ENCODE measurements around the gene NEDD4L. TPM values are rescaled to one million over a fixed set of nuclear protein-coding genes. Genes with fewer than 3 reads are reported as not detected.

NEDD4L gene
- total and polyA plus RNA-seq, 4 donors = 10.2 to 20.3 (median 13.2) TPM

DNA sequence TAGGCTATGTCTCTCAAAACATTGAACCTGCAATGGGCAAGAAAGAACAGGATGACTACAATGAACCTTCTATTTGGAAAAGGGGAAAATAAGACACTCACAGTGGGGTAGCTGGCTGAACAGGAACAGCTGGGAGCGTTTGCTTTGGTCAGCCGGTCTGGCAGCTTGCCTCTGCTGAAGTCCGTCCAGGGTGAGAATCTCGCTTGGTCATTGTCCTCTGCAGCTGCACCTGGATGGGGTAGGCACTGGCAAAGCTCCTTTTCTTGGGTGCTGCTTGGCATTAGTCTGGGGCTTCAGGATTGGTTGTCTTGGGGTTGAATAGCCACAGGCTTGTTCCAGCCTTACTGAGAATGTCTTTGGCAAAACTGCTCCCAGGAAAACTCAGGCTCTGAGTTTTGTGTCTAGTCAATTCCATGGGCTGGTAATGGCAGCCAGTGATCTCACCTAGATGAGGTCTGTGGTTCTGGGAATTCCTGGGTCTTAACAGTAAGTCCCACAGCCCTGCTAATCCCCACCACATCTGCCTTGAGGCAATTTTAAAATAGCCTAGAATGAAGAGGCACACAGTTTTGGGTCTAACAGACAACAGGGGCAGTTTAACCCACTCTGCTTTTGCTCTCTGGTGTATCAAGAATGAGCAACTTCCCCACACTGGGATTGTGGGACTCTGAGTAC lies 13.4 kb downstream of the NEDD4L start:
- Histone ChIP-seq H3K36me3 (ENCODE audit: control insufficient read depth in 4 of 4, insufficient read depth in 3 of 4, low read depth in 1 of 4, low read length in 3 of 4) (no peaks in the 10 kb centered on the region), H3K27me3 (ENCODE audit: control insufficient read depth in 4 of 4, insufficient read depth in 4 of 4, low read length in 3 of 4) (no peaks in the 10 kb centered on the region), H3K9me3 (ENCODE audit: control insufficient read depth in 4 of 4, low read length in 3 of 4) (no peaks in the 10 kb centered on the region), H3K4me3 (ENCODE audit: low read depth in 1 of 3, low read length in 3 of 3) (no peak overlapping the region), H3K4me1 (ENCODE audit: control insufficient read depth in 4 of 4, insufficient read depth in 4 of 4, low read length in 3 of 4) (peaks cover 0 to 7% (median 6%) of the 10 kb centered on the region in 4 donors), H3K9ac (ENCODE audit: low read depth in 1 of 2, low read length in 2 of 2) (no peak overlapping the region), H3K27ac (ENCODE audit: low read depth in 1 of 2, low read length in 2 of 2) (no peak overlapping the region)
- 38% methylated on average over 4 of the region's 4 CpGs for WGBS
- no peak for DNase-seq (ENCODE audit: low spot score)
- TF ChIP-seq HNF4G (IDR thresholded peaks at IDR 0.05) = peak; percentile 29
- no peak for TF ChIP-seq TAF1 (conservative IDR thresholded peaks at IDR 0.05)
- TF ChIP-seq, protein P1, sequence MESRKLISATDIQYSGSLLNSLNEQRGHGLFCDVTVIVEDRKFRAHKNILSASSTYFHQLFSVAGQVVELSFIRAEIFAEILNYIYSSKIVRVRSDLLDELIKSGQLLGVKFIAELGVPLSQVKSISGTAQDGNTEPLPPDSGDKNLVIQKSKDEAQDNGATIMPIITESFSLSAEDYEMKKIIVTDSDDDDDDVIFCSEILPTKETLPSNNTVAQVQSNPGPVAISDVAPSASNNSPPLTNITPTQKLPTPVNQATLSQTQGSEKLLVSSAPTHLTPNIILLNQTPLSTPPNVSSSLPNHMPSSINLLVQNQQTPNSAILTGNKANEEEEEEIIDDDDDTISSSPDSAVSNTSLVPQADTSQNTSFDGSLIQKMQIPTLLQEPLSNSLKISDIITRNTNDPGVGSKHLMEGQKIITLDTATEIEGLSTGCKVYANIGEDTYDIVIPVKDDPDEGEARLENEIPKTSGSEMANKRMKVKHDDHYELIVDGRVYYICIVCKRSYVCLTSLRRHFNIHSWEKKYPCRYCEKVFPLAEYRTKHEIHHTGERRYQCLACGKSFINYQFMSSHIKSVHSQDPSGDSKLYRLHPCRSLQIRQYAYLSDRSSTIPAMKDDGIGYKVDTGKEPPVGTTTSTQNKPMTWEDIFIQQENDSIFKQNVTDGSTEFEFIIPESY (IDR thresholded peaks at IDR 0.05) = no peak
- TF ChIP-seq SP1 (IDR thresholded peaks at IDR 0.05) = no peak
- peak; percentile 43 to 76 for TF ChIP-seq HNF4A (conservative IDR thresholded peaks at IDR 0.05)
- peak; percentile 34 to 40 for TF ChIP-seq RXRA (IDR thresholded peaks at IDR 0.05)
- TF ChIP-seq EGR1 (IDR thresholded peaks at IDR 0.05; ENCODE audit: low read depth in 2 of 2) = no peak
- TF ChIP-seq FOXA1 (IDR thresholded peaks at IDR 0.05) = no peak
- TF ChIP-seq NR2F2 (IDR thresholded peaks at IDR 0.05) = no peak
- TF ChIP-seq, protein P2, sequence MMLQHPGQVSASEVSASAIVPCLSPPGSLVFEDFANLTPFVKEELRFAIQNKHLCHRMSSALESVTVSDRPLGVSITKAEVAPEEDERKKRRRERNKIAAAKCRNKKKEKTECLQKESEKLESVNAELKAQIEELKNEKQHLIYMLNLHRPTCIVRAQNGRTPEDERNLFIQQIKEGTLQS (IDR thresholded peaks at IDR 0.05) = no peak
- TF ChIP-seq GABPA (IDR thresholded peaks at IDR 0.05 in 1 of 2, conservative IDR thresholded peaks at IDR 0.05 in 1 of 2) = no peak
- TF ChIP-seq YY1 (IDR thresholded peaks at IDR 0.05) = no peak
- TF ChIP-seq, protein P3, sequence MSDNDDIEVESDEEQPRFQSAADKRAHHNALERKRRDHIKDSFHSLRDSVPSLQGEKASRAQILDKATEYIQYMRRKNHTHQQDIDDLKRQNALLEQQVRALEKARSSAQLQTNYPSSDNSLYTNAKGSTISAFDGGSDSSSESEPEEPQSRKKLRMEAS (IDR thresholded peaks at IDR 0.05) = no peak
- peak in 1 of 2 donors; percentile 33 for TF ChIP-seq RAD21 (IDR thresholded peaks at IDR 0.05)
- TF ChIP-seq, protein P4, sequence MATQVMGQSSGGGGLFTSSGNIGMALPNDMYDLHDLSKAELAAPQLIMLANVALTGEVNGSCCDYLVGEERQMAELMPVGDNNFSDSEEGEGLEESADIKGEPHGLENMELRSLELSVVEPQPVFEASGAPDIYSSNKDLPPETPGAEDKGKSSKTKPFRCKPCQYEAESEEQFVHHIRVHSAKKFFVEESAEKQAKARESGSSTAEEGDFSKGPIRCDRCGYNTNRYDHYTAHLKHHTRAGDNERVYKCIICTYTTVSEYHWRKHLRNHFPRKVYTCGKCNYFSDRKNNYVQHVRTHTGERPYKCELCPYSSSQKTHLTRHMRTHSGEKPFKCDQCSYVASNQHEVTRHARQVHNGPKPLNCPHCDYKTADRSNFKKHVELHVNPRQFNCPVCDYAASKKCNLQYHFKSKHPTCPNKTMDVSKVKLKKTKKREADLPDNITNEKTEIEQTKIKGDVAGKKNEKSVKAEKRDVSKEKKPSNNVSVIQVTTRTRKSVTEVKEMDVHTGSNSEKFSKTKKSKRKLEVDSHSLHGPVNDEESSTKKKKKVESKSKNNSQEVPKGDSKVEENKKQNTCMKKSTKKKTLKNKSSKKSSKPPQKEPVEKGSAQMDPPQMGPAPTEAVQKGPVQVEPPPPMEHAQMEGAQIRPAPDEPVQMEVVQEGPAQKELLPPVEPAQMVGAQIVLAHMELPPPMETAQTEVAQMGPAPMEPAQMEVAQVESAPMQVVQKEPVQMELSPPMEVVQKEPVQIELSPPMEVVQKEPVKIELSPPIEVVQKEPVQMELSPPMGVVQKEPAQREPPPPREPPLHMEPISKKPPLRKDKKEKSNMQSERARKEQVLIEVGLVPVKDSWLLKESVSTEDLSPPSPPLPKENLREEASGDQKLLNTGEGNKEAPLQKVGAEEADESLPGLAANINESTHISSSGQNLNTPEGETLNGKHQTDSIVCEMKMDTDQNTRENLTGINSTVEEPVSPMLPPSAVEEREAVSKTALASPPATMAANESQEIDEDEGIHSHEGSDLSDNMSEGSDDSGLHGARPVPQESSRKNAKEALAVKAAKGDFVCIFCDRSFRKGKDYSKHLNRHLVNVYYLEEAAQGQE (IDR thresholded peaks at IDR 0.05) = no peak
- TF ChIP-seq, protein P5, sequence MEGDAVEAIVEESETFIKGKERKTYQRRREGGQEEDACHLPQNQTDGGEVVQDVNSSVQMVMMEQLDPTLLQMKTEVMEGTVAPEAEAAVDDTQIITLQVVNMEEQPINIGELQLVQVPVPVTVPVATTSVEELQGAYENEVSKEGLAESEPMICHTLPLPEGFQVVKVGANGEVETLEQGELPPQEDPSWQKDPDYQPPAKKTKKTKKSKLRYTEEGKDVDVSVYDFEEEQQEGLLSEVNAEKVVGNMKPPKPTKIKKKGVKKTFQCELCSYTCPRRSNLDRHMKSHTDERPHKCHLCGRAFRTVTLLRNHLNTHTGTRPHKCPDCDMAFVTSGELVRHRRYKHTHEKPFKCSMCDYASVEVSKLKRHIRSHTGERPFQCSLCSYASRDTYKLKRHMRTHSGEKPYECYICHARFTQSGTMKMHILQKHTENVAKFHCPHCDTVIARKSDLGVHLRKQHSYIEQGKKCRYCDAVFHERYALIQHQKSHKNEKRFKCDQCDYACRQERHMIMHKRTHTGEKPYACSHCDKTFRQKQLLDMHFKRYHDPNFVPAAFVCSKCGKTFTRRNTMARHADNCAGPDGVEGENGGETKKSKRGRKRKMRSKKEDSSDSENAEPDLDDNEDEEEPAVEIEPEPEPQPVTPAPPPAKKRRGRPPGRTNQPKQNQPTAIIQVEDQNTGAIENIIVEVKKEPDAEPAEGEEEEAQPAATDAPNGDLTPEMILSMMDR (IDR thresholded peaks at IDR 0.05; ENCODE audit: low read depth, low read length, missing input control) = no peak
- no peak for TF ChIP-seq JUND (IDR thresholded peaks at IDR 0.05)

Data from liver (tissue), 9 donors.